GM19238 (cell line): ENCODE results near the gene ICAM2.
"Not testable (repeated sequence)": the region's sequence is repeated elsewhere in the genome, so short reads cannot be mapped to it uniquely, and the experiment has no call there.

Source experiments
- DNase-seq: peaks from one replicate; pipeline ENCODE4 v3.0.0; 2011; ENCODE audit warnings: low spot score; ENCODE audit not compliant: insufficient read length

Gene ICAM2

DNA sequence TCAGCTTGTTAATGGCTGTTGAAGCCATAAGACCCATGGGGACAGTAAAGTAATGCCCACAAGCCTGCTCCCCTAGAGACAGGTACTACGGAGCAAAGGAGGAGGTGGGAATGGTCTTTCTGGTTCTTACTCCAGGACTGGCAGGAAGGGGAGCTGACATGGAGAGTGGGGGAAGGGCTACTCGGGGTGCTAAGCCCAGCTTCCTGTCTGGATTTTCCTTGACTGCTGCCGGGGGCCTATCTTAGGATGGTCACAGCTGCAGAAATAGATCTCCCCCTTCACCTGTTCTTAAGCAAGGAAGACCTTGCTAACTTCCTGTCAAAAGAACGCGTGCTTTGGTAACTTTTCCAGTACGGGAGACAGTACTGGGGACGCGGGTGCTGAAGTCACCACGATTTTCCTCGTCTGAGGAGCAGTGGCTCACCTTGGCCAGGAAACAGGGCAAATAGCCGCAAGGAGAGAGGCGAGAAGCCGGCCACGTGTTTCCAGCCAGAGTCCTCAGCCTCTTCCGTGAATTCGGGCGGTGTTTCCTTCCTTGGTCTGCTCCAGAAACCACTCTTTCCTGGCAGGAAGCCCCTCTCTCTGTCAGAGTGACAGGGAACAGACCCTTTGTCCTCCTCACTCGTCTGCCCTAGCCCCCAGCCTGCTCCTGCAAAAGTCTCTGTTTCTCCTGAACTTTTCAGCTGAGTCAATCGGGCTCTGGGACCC lies 22.9 kb downstream of the ICAM2 start:
- no peak for DNase-seq

DNA sequence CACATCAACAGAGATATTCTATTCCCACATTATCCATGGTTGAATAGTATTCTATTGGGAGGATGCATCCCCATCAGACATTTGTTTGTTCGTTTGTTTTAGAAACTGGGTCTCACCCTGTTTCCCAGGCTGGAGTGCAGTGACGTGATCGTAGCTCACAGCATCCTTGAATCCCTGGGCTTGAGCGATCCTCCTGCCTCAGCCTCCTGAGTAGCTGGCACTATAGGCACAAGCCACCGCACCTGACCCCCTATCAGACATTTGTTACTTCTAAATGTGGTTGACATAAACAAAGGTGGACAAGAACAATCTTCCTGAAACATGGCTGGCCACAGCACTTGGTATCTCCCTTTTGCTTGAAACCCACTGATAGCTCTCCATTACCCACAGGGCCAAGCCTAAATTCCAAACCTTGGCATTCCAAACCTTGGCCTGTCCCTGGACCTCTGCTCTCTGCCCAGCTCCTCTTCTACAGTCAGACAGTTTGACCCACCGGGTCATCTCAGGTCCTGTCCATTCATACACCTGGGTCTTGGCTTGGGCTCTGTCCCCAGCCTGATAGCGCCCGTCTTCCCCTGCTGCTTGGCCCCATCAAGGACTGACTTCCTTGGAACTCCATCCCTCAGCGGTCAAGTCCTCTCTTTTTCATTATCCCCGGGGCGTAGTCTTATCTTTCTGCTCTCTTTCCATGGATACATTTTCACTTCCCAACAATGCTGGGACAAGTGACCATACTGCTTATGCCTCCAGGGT lies 23.8 kb downstream of the ICAM2 start:
- DNase-seq, result no peak

DNA sequence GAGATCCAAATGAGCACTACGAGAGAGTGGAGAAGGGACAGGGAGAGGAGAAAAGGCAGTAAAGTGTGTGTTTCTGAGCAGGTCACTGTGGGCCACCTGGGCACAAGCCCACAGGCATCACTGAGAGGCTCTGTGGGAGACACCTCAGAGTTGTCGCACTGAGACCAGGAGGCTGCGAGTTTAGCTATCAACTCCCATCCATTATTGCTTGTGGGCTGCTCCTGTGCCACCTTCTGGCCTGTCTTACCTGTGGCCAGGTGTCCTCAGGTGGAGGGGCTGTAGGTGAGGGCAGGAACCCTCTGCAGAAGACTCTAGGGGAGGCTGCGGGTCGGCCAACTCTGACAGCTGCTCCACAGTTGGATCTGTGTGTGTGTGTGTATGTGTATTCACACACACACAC lies 24.8 kb downstream of the ICAM2 start:
- no peak for DNase-seq

DNA sequence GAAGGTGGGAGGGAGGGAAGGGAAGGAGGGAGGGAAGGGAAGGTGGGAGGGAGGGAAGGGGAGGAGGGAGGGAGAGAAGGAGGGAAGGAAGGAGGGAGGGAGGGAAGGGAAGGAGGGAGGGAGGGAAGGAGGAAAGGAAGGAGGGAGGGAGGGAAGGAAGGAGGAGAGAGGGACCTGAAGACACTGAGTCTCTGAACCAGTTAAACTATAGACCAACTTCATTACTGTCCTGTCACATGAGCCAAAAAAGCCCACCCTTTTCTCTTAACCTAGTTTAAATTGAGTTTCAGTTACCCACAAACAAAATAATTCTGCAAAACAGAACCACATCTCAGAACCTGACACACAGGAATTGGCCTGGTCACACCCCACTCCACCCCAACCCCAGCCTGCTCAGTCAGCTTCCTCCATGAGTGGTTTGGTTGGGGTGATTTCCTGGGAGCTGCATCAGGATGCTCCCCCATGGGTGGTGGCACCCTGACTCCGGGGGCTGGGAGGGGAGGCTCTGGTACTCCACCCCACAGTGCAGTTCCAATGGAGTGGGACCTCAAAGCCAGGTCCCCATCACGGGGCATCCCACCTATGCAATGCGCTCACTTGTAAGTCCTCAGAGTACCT lies 27.0 kb downstream of the ICAM2 start:
- no peak for DNase-seq

DNA sequence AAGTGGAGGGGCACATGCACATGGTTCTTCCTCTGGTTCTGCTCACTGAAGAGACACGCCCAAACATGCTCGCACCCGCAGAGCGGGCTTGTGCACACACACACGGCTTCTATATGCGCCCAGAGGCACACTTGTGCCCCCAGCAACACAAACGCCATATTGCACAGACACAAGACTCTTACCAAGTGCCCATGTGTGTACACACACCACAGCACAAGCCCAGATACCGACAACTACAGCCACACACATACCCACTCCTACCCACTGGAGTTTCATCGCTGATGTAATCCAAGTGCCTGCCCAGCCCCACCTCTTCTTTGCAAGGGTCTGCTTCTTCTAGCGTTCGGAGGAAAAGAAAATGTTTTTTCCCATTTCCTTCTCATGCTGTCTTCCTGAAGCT lies 28.8 kb downstream of the ICAM2 start:
- no peak for DNase-seq

DNA sequence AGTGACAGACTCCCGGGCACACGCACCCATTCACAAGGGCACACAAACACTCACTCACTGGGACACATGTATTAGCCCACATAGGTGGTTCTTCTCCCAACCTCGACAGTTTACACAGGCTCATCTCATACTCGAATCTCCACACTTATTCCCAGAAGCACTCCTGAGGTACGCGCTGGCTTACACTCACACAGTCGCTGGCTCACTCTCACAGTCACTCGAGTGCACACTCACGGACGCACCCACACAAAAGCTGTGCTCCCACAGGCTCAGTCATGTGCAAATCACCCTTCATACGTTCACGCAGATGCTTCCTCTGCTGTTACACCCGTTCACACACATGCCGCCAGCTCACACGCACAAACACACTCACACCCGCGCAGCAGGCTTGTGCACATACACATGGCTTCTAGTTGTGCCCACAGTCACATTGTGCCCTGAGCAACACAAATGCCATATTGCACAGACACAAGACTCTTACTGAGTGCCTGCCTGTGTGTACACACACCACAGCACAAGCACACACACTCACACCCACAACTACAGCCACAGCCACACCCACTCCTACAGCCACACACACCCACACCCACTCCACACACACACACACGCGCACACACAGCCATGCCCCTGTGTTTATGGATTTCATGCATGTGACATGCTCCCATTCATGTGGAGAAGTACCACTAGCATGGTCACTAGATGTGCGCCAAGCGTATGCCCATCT lies 30.6 kb downstream of the ICAM2 start:
- no peak for DNase-seq

DNA sequence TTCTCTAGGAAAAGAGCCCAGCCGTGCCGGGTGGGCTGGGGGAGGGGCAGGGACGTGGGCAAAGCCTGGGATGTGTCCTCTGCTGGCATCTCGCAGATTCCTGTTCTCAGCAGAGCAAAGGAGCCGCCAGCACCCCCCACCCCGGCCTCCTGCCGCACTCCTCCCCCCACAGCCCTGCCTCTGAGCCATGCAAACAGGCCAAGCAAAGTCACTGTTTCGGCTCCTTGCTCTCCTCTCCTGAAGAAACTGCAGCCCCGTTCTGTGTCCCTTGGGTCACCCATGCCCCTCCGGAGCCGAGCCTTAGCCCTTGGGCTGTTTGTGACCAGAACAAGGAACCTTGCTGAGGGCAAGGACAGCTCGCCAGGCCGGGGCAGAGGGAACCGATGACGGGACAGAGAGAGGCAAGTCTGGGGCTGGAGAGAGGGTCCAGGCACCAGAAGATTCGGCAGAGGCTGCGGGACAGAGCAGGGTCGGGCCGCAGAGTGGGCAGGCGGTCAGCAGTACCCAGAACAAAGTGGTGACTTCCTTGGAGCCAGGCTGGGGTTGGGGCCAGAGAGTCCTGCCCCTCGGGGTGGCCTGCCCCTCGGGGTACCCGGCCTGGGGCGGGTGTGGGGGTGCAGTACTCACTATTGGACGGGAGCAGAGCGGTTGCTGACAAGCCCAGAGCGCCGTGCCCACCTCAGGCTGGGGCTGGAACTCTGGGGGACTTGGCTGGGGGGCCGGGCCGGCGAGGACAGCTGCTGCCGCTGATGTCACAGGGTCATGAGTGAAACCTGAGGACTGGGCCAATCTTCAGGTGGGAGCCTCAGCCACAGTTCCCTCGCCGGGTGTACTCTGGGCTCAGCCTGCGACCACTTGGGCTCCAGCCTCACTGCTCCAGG lies 31.5 kb downstream of the ICAM2 start:
- DNase-seq, result no peak

DNA sequence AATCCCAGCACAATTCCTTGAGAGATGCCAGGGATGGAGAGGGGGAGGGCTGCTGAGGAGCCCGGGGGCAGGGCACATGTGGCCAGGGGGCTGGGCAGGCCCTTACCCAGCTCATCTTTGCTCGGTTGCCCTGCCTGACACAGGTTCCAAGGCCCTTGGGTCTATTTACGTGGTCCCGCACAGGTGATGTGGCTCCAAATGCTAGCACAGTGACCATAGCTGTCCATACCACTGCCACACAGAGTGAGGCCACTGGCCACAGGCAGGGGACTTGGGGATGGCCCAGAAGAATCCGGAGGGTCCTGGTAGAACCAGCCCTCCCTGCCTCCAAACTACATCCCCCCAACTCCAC lies 32.3 kb downstream of the ICAM2 start:
- DNase-seq, result no peak

DNA sequence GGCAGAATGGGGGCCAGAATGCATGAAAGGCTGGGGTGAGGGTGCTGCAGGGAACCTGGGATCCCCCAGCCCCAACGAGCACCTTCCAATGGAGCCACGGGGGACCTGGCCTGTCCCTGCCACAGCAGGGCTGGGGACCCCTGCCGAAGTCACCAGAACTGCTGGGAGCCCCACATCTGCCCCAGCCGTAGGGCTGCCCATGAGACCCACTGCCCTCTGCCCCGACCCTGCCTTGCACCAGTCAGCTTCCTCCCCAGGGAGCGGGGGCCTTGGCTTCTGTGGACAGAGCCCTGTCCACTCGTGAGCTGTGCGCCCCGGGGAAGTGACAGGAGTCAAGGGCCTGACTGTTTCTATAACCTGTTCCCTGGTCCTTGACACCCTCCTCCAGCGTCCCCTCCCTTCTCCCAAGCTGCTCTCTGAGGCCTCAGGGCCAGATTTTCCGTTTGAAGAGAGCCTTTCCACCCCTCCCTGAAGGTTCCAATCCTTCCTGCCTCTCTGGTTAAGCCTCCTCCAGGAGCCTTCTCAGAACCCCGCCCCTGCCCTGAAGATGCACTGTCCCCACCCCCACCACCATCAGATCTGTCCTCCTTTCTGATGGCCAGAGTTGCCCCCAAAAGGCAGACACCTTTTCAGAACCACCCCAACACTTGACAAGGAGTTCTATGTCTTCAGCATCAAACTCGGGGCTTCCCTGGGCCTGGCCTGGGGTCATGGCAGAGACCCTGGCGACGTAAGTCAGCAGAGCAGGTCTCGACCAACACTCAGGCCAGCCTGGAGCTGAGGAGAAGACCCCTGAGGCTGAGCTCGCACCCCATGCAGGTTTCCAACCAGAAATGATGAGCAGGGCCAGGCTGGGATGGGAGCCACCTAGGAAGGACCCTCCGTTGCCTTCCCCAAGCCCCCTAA lies 33.0 kb downstream of the ICAM2 start:
- no peak for DNase-seq

DNA sequence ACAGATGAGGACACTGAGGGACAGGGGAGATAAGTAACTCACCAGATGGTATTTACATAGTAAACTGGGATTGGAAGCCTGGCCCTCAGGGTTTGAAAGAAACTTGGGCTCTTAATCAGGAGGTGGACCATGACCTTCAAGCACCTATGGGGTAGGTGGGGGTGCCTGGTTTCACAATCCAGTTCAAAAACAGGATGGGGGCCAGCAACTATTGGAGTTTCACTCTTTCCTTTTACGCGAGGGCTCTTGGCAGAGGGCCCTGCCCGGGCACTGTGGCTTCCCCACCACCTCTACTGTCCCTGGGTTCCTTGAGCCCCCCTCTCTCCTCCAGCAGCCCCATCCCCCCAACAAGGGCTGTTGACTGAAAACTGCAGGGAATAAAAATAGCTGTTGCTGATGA lies 33.6 kb downstream of the ICAM2 start:
- DNase-seq, result no peak

DNA sequence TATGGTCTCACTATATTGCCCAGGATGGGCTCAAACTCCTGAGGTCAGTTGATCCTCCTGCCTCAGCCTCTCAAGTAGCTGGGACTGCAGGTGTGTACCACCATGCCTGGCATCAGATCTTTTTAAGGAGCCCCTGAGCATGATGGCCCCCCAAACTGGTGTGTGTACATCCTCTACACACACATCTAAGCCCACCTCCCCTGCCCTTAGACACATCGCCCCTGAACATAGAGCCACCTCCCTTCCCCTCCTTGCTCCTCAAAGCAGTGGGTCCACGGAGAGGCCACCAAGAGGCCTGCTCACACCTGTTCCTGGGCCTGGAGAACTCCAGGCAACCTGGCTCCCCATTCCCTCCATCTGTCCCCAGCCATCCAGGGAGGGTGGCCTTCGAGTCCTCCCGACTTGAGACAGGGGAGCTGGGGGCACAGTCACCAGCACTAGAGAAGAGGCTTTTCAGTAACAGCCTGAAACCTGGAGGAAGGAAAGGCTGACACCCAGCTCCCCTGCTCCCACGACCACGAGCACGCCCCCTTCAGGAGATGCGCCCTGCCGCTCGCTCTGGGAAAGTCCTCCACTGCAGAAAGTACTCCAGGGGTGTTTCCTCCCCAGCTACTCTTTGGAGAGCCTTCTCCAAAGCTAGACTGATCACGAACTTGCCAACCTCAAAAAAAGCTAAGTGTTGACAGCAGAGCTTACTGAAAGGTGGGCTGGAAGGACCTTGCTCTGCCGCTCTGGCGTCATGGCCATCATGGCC lies 34.9 kb downstream of the ICAM2 start:
- DNase-seq, result no peak

DNA sequence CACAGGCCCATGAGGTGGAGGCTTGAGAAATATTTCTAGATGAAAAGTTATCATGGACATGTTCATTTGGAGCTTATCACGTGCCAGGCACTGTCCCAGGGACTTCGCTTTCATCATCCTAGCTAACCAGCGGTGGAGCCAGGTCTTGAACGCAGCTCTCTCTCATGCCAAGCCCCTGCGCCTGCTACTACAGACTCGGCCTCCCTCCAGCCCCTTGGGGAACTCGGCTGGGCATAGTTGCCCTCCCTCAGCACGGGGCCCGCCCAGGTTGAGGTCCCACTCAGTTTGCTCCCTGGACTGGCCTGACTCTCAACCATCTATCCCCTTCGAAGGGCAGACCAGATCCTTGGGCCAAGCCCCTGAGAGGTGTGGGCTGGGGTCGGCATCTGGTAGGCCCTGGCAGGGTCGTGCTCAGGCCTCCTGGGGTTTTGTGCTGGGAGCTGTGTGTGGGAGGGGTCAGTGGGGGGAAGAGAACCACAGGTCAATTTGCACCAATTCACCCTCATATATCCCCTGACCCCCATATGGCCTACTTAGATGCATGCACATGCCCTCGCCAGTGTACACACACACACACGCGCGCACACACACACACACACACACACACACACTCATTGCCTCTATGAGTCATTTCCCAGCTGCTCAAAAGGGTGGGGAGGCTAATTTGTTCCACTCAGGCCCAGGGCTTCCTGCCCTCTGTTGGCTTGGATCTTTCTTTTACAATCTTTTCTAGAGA lies 35.6 kb downstream of the ICAM2 start:
- no peak for DNase-seq

DNA sequence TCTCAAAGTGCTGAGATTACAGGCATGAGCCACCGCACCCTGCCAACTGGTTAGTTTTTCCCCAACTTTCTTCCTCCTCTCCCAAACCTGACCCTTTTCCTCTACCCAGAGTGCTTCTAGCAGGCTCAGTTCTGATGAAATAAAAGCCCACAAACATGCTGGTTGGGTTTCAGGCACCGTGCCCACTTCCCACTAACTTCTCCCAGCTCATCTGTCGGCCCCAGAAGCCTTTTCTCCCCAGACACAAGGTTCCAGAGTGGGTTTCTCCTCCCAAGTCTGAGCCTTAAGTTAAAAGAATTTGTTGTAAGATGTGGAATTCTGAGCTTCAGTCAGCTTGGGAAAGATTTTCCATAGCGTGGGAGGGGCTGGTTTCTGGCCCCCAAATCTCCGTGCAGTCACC lies 36.2 kb downstream of the ICAM2 start:
- no peak for DNase-seq

DNA sequence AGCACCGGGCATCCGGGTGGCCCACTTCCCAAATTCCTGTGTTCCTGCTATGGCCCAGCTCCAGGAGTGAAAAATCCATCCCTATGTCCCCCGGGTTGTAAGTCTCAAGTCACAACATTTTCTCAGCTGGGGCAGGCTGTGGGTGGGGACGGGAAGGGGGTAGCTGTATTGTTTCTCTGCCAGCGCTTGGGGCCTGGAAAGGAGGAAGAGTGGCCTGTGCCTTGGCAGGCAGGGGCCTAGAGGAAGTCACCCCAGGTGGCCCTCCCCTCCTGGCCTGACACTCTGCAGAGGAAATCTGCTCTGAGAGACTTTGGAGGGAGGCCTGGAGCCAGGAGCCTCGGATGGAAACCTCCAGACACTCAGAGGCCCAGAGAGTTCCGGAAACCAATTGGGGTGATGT lies 37.1 kb downstream of the ICAM2 start:
- DNase-seq, result no peak

DNA sequence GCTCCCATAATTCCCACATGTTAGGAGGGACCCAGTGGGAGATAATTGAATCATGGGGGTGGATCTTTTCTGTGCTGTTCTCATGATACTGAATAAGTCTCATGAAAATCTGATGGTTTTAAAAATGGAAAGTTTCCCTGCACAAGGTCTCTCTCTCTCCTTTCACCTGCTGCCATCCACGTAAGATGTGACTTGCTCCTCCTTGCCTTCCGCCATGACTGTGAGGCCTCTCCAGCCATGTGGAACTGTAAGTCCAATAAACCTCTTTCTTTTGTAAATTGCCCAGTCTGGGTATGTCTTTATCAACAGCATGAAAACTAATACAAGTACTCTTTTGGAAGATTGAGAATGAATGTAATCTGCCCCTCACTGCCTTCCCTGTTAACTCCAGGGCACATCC lies 37.8 kb downstream of the ICAM2 start:
- DNase-seq, result not testable (repeated sequence)

DNA sequence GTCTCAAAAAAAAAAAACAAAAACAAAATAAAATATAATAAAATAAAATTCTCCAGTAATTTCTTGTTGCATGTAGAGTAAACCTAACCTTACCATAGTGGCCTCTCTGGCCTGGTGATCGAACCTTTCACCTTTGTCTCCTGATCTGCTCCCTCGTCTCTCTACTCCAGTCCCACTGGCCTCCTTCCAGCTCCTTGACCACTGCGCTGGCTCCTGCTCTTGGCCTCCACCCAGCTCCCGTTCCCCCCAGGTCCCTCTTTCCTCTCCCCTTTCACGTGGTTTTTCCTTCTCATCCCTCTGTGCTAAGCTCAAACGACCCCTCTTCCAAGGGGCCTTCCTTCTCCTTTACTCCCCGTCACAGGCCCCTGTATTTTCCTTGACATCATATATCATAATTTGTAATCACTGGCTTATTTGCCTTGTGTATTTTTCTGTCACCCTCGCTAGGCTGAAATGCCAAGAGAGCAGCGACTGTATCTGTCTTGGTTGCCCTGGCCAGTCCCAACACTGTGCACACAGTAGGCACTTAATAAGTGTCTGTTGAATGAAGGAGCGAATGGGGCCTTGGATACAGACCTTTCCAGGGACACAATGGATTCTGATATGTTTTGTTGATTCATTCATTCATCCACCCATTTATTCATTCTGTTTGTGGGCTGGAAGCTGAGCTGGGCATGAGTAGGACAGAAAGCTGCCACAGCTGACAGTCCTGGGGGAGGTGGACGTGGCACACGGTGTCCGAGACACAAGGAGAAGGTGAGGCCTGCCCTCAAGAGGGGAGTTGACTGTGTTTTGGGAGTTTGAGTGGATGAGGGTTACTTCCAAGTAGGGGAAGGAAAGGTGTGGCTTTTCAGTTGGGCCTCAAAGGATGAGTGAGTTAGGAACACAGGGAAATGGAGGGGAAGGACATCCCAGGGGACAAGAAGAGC lies 41.9 kb downstream of the ICAM2 start:
- DNase-seq, result no peak

DNA sequence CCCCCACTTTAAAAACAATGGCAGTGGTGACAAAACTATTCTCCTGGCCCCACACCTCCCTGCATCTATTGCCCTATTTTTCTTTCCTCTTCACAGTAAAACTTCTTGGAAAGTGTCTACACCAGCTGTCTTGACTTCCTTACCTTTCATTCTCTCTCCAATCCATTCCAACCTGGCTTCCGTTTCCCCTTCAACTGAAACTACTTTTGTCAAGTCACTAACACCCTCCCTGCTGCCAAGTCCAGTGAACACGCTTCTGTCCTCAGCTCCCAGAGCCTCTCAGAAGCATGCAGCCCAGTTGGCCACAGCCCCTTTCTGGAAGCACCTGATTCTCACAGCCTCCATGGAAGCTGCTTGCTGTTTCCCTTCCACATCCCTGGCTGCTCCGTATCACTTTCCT lies 43.7 kb downstream of the ICAM2 start:
- DNase-seq, result no peak
